ENCODE results near the gene ACD. TPM values are rescaled to one million over a fixed set of nuclear protein-coding genes. Genes with fewer than 3 reads are reported as not detected.

Gene ACD
- 10 to 100 TPM in 3 of 4 donors, 1 to 10 TPM in 1; 9.9 to 12.8 (median 11.1) TPM for total RNA-seq

DNA sequence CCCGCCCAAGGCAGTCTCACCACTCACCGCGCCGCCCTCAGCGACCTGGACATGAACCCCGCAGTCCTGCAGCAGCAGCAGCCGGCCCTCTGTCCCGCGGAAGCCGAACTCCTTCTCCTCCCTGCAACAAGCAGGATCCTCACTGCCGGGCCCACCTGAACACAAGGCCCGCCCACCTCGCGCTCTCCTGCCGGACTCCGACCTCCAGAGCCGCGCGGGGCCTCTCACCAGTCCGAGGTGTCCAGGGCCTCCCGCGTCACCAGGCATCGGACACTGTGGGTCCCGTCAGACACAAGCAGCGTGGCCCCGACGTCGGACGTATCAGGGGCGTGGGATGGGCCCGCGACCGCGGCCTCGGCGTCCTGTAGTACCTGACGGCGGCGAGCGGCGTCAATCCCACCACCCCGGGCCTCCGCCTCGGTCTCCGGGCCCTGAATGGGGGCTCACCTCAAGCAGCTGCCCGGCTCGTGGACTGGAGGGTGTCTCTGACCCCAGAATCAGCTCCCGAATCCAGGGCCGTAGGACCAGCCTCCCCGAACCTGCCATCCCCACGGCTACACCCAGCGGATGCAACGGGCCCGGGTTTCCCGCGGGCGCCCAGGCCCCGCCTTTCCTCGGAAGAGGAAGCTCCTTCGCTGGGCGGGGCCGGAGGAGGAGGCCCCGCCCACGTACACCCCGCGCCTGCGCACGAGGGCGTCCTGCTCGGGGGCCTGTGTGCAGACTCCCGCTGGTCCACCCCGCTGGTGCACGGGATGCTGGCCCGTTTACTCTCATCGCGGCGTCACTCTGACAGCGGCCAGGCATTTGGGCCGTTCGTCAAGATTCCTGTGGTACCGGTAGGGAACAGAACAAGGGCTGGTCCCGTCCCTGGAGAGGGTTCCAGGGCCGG is at the start of gene ACD:
Gene ACD (minus strand): TSS at position 586 of the 889 bp plus-strand sequence. CDS start 40 bp downstream, at position 546.
- intact Hi-C loops (cut with DNase I; ENCODE audit: low total_unique reads) = loop anchor here (1.0 kb wide), 1 partner anchor 98 kb away; the partner anchor contains the start of gene CTCF
- peaks cover 18% of the 10 kb centered on the region in 2 donors for H3K4me1 ChIP-seq
- H3K4me3 ChIP-seq = peak within 1 kb of the TSS; percentile 66 to 83 (median 76)
- peak; percentile 75 to 83 for TF ChIP-seq POLR2A (IDR thresholded peaks at IDR 0.05)
- TF ChIP-seq, protein P1, sequence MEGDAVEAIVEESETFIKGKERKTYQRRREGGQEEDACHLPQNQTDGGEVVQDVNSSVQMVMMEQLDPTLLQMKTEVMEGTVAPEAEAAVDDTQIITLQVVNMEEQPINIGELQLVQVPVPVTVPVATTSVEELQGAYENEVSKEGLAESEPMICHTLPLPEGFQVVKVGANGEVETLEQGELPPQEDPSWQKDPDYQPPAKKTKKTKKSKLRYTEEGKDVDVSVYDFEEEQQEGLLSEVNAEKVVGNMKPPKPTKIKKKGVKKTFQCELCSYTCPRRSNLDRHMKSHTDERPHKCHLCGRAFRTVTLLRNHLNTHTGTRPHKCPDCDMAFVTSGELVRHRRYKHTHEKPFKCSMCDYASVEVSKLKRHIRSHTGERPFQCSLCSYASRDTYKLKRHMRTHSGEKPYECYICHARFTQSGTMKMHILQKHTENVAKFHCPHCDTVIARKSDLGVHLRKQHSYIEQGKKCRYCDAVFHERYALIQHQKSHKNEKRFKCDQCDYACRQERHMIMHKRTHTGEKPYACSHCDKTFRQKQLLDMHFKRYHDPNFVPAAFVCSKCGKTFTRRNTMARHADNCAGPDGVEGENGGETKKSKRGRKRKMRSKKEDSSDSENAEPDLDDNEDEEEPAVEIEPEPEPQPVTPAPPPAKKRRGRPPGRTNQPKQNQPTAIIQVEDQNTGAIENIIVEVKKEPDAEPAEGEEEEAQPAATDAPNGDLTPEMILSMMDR (IDR thresholded peaks at IDR 0.05 in 4 of 5, conservative IDR thresholded peaks at IDR 0.05 in 1 of 5) = no peak
- peaks cover 0 to 12% of the 10 kb centered on the region in 2 donors for H3K36me3 ChIP-seq
- in situ Hi-C loops (cut with MboI; ENCODE audit: low sequenced_read_pairs in 4 of 4) = loop anchor here in 3 of 4 donors (10.0 kb wide), 2 partner anchors 105 to 135 kb away; partner anchors contain the start of gene RIPOR1 (in 2 of the 3)
- no peaks in the 10 kb centered on the region for H3K9me3 ChIP-seq
- H3K27me3 ChIP-seq = peaks cover 0 to 2% (median 1%) of the 10 kb centered on the region in 3 donors
- peak; percentile 73 to 88 for DNase-seq
- ATAC-seq = peak; percentile 88 to 90
- peak within 1 kb of the TSS; percentile 91 to 97 (median 94) for H3K27ac ChIP-seq

DNA sequence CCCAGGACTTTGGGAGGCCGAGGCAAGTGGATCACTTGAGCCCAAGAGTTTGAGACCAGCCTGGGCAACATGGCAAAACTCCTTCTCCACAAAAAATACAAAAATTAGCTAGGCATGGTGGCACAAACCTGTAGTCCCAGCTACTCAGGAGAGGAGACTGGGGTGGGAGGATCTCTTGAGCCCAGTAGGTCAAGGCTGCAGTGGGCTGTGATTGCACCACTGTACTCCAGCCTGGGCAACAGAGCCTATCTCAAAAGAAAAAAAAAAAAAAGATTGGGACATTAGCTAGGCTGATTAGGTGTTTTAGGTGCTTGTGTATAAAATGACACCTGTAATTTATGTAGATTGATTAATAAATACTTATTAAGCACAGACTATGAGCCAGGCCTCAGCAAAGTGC is 49.0 kb upstream of the ACD start:
- Histone ChIP-seq H3K4me1 (peaks cover 30 to 36% of the 10 kb centered on the region in 2 donors), H3K27me3 (no peaks in the 10 kb centered on the region), H3K9me3 (no peaks in the 10 kb centered on the region), H3K4me3 (no peak overlapping the region), H3K36me3 (no peaks in the 10 kb centered on the region), H3K27ac (peak overlapping the region; percentile 71 to 81 (median 73))
- no peak for ATAC-seq
- TF ChIP-seq POLR2A (IDR thresholded peaks at IDR 0.05) = no peak
- TF ChIP-seq, protein P1 (IDR thresholded peaks at IDR 0.05 in 4 of 5, conservative IDR thresholded peaks at IDR 0.05 in 1 of 5) = no peak
- in situ Hi-C loops (cut with MboI; ENCODE audit: low sequenced_read_pairs in 4 of 4) = no loop called here
- intact Hi-C loops (cut with DNase I; ENCODE audit: low total_unique reads) = loop anchor here (2.0 kb wide), 1 partner anchor 32 kb away; no protein-coding TSS in a partner anchor
- no peak for DNase-seq

DNA sequence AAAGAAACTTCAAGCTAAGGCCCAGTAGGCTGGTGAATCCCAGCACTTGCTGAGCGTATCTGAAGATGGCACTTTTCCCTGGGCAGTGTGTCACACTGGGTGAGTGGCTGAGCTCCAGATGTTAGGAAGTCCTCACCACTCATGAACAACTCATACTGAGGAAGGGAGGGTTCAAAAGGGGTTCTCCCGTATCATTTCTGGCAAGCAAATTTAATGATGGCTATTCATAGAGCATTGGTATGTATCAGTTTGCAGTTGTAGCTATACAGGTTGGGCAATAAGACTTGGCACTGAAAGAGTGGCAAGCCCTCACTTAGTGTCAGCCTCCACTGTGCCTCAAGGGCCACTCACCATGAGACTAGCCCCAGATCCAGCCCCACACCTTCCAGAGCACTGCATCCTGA is 48.3 kb upstream of the ACD start:
- Histone ChIP-seq H3K9me3 (no peaks in the 10 kb centered on the region), H3K36me3 (no peaks in the 10 kb centered on the region), H3K27ac (peak overlapping the region; percentile 71 to 81 (median 73)), H3K4me1 (peaks cover 37 to 42% of the 10 kb centered on the region in 2 donors), H3K4me3 (no peak overlapping the region), H3K27me3 (no peaks in the 10 kb centered on the region)
- intact Hi-C loops (cut with DNase I; ENCODE audit: low total_unique reads) = loop anchor here (2.0 kb wide), 1 partner anchor 32 kb away; no protein-coding TSS in a partner anchor
- DNase-seq = peak; percentile 50 to 63
- peak; percentile 82 to 95 for ATAC-seq
- TF ChIP-seq, protein P1 (IDR thresholded peaks at IDR 0.05 in 4 of 5, conservative IDR thresholded peaks at IDR 0.05 in 1 of 5) = no peak
- peak; percentile 8 to 52 for TF ChIP-seq POLR2A (IDR thresholded peaks at IDR 0.05)
- in situ Hi-C loops (cut with MboI; ENCODE audit: low sequenced_read_pairs in 4 of 4) = no loop called here

DNA sequence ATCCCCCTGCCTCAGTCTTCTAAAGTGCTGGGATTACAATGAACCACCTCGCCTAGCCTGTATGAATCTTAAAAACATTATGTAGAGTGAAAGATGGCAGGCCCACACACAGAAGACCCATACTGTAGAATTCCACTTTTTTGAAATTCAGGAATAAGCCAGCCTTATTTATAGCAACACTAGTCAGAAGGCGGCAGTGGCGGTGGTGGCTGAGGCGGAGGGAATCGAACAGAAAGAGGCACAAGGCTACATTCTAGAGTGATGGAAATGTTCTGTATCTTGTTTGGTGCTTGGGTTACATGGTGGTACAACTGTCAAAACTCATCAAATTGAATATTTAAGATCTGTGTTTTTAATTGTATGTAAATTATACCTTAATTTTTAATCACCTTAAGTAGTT is 47.7 kb upstream of the ACD start:
- no peaks in the 10 kb centered on the region for H3K9me3 ChIP-seq
- peak overlapping the region; percentile 71 to 81 (median 73) for H3K27ac ChIP-seq
- ATAC-seq (no peak), DNase-seq (no peak)
- no peaks in the 10 kb centered on the region for H3K36me3 ChIP-seq
- in situ Hi-C loops (cut with MboI; ENCODE audit: low sequenced_read_pairs in 4 of 4) (no loop called here), intact Hi-C loops (cut with DNase I; ENCODE audit: low total_unique reads) (loop anchor here (2.0 kb wide), 1 partner anchor 33 kb away; no protein-coding TSS in a partner anchor)
- H3K27me3 ChIP-seq = no peaks in the 10 kb centered on the region
- H3K4me3 ChIP-seq = no peak overlapping the region
- H3K4me1 ChIP-seq = peaks cover 42 to 47% of the 10 kb centered on the region in 2 donors
- TF ChIP-seq POLR2A (IDR thresholded peaks at IDR 0.05) = no peak
- TF ChIP-seq, protein P1 (IDR thresholded peaks at IDR 0.05 in 4 of 5, conservative IDR thresholded peaks at IDR 0.05 in 1 of 5) = no peak

Data from gastrocnemius medialis (tissue), 4 donors.